ENCODE data around the gene GPR132.
"Not testable (repeated sequence)": the region's sequence is repeated elsewhere in the genome, so short reads cannot be mapped to it uniquely, and the experiment has no call there.

The GPR132 gene

DNA sequence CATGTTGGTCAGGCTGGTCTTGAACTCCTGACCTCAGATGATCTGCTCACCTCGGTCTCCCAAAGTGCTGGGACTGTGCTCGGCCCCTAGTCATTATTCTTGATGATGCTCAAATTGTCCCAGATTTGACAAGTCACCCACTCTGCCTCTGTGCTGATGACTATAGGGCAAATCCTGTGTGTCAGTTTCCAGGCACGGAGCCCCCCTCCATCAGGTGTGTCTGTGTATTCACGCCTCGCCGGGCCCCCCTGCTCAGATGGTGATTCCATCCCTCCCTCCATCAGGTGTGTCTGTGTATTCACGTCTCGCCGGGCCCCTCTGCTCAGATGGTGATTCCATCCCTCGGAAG lies 4.3 kb upstream of the GPR132 start:
- Histone ChIP-seq H3K27me3 (replicated peaks; ENCODE audit: control insufficient read depth, insufficient read depth, low read length, poor library complexity, severe bottlenecking) (no peaks in the 10 kb centered on the region), H3K4me1 (ENCODE audit: control insufficient read depth, insufficient read depth, low read length, poor library complexity, severe bottlenecking) (peaks cover 44% of the 10 kb centered on the region), H3K27ac (ENCODE audit: insufficient read depth, low read length, poor library complexity, severe bottlenecking) (peak overlapping the region; percentile 24), H3K4me3 (ENCODE audit: insufficient read depth, low read depth, low read length, poor library complexity, severe bottlenecking) (no peak overlapping the region), H3K36me3 (ENCODE audit: control insufficient read depth, insufficient read depth, low read length) (no peaks in the 10 kb centered on the region), H3K9me3 (ENCODE audit: control insufficient read depth, low read length) (no peaks in the 10 kb centered on the region)
- DNase-seq, result no peak

DNA sequence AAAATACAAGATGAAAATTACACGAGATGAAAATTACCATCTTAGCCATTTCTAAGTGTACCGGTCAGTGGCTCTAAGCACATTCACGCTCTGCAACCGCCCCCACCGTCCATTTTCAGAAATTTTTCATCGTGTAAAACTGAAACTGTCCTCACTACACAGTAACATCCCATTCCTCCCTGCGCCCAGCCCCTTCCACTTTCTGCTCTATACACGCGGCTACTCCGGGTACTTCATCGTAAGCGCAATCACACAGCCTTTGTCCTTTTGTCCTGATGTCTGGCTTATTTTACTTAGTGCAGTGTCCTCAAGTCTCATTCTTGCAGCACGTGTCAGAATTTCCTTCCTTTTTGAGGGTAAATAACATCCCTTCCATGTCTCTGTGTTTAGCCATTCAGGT lies 3.6 kb upstream of the GPR132 start:
- peaks cover 50% of the 10 kb centered on the region for H3K4me1 ChIP-seq (ENCODE audit: control insufficient read depth, insufficient read depth, low read length, poor library complexity, severe bottlenecking)

DNA sequence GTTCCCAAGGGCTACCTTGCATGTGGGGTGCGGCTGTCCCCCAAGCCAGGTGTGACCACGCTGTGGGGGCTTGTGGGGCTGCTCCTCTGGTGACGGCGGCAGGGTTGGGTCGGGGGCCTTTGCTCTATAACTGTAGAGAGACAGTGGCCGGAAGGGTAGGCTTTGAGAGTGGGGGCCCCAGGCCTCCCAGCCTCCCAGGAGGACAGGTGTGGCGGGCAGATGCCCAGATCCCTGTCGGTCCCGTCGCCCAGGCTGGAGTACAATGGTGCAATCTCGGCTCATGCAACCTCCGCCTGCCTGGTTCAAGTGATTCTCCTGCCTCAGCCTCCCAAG lies 2.7 kb upstream of the GPR132 start:
- Histone ChIP-seq H3K9me3 (ENCODE audit: control insufficient read depth, low read length) (no peaks in the 10 kb centered on the region), H3K27ac (ENCODE audit: insufficient read depth, low read length, poor library complexity, severe bottlenecking) (peak overlapping the region; percentile 100), H3K4me1 (ENCODE audit: control insufficient read depth, insufficient read depth, low read length, poor library complexity, severe bottlenecking) (peaks cover 58% of the 10 kb centered on the region), H3K36me3 (ENCODE audit: control insufficient read depth, insufficient read depth, low read length) (no peaks in the 10 kb centered on the region), H3K27me3 (replicated peaks; ENCODE audit: control insufficient read depth, insufficient read depth, low read length, poor library complexity, severe bottlenecking) (no peaks in the 10 kb centered on the region), H3K4me3 (ENCODE audit: insufficient read depth, low read depth, low read length, poor library complexity, severe bottlenecking) (no peak overlapping the region)
- DNase-seq, result no peak

More for the DNA sequence above, 3.6 kb upstream of the GPR132 start:
- H3K9me3 ChIP-seq (ENCODE audit: control insufficient read depth, low read length), result no peaks in the 10 kb centered on the region
- no peak overlapping the region for H3K27ac ChIP-seq (ENCODE audit: insufficient read depth, low read length, poor library complexity, severe bottlenecking)
- H3K27me3 ChIP-seq (replicated peaks; ENCODE audit: control insufficient read depth, insufficient read depth, low read length, poor library complexity, severe bottlenecking), result no peaks in the 10 kb centered on the region
- no peaks in the 10 kb centered on the region for H3K36me3 ChIP-seq (ENCODE audit: control insufficient read depth, insufficient read depth, low read length)
- H3K4me3 ChIP-seq (ENCODE audit: insufficient read depth, low read depth, low read length, poor library complexity, severe bottlenecking), result no peak overlapping the region
- DNase-seq, result no peak

DNA sequence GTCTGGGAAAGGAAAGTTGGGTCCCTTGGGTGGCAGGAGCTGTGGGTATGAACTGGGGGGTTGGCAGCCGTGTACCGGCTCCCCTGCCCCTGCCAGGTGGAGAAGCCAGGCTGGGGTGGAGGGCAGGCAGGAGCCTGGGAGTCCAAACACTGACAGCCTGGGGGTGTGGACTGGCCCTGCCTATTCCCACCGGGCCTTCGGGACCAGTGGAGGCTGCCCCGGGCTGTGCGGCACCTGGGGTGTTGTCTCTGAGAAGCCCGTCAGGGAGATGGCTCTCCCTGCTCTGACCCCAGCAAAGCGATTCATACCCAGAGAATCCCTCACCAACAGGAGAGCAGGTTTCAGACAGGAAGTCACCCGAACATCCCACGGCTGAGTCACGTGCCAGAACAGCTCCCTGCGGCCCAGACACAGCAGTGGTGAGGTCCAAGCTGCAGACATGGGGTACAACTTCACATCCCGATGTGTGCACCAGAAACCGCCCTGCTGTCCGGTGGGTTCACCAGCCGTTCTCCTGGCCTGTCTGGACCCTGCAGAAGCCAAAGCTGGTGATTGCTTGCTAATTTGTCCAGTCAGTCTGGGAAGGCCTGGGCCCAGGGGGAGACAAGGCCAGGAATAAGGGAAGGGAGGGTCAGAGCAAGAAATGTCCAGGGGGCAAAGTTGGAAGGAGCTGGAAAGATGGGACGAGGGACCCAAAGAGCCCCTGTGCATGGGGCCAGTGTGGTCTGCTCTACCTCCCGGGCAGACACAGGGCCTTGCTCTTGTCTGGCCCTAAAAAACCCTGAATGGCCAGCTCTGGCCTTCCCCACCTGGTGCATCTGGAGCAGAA lies 2.1 kb upstream of the GPR132 start:
- Histone ChIP-seq H3K27me3 (replicated peaks; ENCODE audit: control insufficient read depth, insufficient read depth, low read length, poor library complexity, severe bottlenecking) (no peaks in the 10 kb centered on the region), H3K4me3 (ENCODE audit: insufficient read depth, low read depth, low read length, poor library complexity, severe bottlenecking) (peak overlapping the region; percentile 16), H3K9me3 (ENCODE audit: control insufficient read depth, low read length) (no peaks in the 10 kb centered on the region), H3K36me3 (ENCODE audit: control insufficient read depth, insufficient read depth, low read length) (no peaks in the 10 kb centered on the region), H3K4me1 (ENCODE audit: control insufficient read depth, insufficient read depth, low read length, poor library complexity, severe bottlenecking) (peaks cover 63% of the 10 kb centered on the region), H3K27ac (ENCODE audit: insufficient read depth, low read length, poor library complexity, severe bottlenecking) (peak overlapping the region; percentile 100)
- peak; percentile 48 to 56 (median 55) for DNase-seq

DNA sequence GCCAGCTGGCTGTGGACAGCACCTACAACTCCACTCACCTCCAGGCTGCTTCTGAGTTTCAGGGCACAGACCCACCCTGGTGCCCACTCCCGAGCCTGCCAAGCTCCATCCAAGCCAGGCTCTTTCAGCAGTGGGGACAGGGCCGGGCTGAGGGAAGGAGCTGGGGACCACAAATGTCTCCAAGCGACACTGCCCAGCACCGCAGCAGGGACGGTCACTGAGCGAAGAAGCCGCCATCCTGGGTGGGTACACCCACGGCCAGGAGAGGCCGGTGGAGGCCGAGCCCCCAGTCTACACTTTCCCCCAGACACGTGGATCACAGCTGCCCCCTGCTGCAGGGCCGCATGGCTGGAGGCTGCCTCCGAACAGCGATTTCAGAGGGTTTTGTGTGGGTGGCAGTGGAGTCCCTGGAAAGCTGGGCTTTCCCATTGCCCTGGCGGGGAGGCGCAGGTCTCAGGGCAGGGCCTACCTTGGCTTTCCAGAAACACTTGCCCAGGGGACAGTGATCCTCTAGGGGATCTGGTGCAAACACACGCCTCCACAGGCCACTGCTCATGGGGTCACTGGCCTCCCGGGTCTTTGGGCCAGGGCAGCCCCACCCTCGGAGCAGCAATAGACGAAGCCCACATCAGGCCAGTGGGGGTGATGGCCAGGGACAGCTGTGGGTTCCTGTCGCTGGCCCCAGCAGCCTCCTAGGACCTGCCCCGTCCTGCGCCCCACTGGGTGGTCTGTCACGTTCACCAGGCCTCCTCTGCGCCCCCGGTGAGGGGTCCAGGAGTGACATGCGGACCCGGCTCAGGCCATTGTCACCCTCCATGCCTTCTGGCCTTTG lies 1.2 kb upstream of the GPR132 start:
- Histone ChIP-seq H3K27me3 (replicated peaks; ENCODE audit: control insufficient read depth, insufficient read depth, low read length, poor library complexity, severe bottlenecking) (no peaks in the 10 kb centered on the region), H3K36me3 (ENCODE audit: control insufficient read depth, insufficient read depth, low read length) (no peaks in the 10 kb centered on the region), H3K4me3 (ENCODE audit: insufficient read depth, low read depth, low read length, poor library complexity, severe bottlenecking) (peak overlapping the region; percentile 89), H3K4me1 (ENCODE audit: control insufficient read depth, insufficient read depth, low read length, poor library complexity, severe bottlenecking) (peaks cover 72% of the 10 kb centered on the region), H3K9me3 (ENCODE audit: control insufficient read depth, low read length) (no peaks in the 10 kb centered on the region), H3K27ac (ENCODE audit: insufficient read depth, low read length, poor library complexity, severe bottlenecking) (peak overlapping the region; percentile 100)
- DNase-seq, result no peak

DNA sequence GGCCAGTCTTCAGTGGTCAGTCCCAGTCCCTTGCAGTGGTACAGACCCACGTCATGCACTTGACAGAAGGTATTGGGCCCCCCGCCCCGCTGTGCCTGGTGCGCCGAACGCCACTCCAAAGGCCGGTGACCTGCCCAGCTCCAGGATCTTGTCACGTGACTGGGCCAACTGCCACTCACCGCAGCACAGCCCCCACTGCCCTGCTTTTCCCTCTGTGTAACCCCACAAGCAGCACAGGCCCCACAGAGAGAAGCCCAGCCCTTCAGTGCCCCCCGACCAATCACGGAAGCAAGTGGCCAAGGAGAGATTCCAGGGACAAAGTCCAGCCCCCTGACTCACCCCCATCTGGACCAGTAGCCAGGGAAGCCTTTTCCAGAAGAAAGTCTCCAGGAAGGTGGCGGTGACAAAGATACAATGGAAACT lies 498 bp downstream of the GPR132 start:
- peak overlapping the region; percentile 100 for H3K27ac ChIP-seq (ENCODE audit: insufficient read depth, low read length, poor library complexity, severe bottlenecking)
- peaks cover 80% of the 10 kb centered on the region for H3K4me1 ChIP-seq (ENCODE audit: control insufficient read depth, insufficient read depth, low read length, poor library complexity, severe bottlenecking)
- H3K36me3 ChIP-seq (ENCODE audit: control insufficient read depth, insufficient read depth, low read length), result no peaks in the 10 kb centered on the region
- no peaks in the 10 kb centered on the region for H3K9me3 ChIP-seq (ENCODE audit: control insufficient read depth, low read length)
- no peaks in the 10 kb centered on the region for H3K27me3 ChIP-seq (replicated peaks; ENCODE audit: control insufficient read depth, insufficient read depth, low read length, poor library complexity, severe bottlenecking)
- peak in 2 of 3 donors; percentile 25 to 34 for DNase-seq
- peak overlapping the region; percentile 89 for H3K4me3 ChIP-seq (ENCODE audit: insufficient read depth, low read depth, low read length, poor library complexity, severe bottlenecking)

DNA sequence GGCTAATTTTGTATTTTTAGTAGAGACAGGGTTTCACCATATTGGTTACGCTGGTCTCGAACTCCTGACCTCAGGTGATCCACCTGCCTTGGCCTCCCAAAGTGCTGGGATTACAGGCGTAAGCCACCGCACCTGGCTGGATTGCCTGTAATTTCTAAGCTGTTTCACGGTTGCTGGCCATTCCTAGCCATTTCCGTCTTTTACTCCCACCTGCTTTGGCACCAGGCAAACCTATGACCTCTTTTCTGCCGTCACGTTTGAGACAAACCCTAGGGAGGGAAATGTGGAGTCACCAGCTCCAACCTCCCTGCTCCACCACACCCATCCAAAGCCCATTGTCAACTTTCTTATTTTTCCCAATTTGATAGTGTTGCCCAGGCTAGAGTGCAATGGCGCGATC lies 1.2 kb downstream of the GPR132 start:
- Histone ChIP-seq H3K27ac (ENCODE audit: insufficient read depth, low read length, poor library complexity, severe bottlenecking) (peak overlapping the region; percentile 100), H3K9me3 (ENCODE audit: control insufficient read depth, low read length) (no peaks in the 10 kb centered on the region), H3K36me3 (ENCODE audit: control insufficient read depth, insufficient read depth, low read length) (no peaks in the 10 kb centered on the region), H3K4me1 (ENCODE audit: control insufficient read depth, insufficient read depth, low read length, poor library complexity, severe bottlenecking) (peaks cover 84% of the 10 kb centered on the region), H3K27me3 (replicated peaks; ENCODE audit: control insufficient read depth, insufficient read depth, low read length, poor library complexity, severe bottlenecking) (no peaks in the 10 kb centered on the region), H3K4me3 (ENCODE audit: insufficient read depth, low read depth, low read length, poor library complexity, severe bottlenecking) (peak overlapping the region; percentile 89)
- no peak for DNase-seq

DNA sequence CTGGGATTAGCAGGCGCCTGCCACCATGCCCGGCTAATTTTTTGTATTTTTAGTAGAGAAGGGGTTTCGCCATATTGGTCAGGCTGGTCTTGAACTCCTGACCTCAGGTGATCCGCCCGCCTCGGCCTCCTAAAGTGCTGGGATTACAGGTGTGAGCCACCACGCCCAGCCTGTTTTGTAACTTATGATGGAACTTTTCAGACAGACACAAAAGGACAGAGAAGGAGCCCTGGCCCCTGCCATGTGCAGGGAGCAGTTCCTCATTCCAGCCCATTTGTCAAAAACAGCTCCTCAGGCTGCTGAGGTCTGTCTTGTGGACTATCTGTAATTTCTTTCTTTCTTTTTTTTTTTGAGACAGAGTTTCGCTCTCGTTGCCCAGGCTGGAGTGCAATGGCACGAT lies 1.7 kb downstream of the GPR132 start:
- Histone ChIP-seq H3K4me1 (ENCODE audit: control insufficient read depth, insufficient read depth, low read length, poor library complexity, severe bottlenecking) (peaks cover 86% of the 10 kb centered on the region), H3K27ac (ENCODE audit: insufficient read depth, low read length, poor library complexity, severe bottlenecking) (peak overlapping the region; percentile 100)
- DNase-seq; H3K36me3 ChIP-seq (ENCODE audit: control insufficient read depth, insufficient read depth, low read length); H3K4me3 ChIP-seq (ENCODE audit: insufficient read depth, low read depth, low read length, poor library complexity, severe bottlenecking); H3K9me3 ChIP-seq (ENCODE audit: control insufficient read depth, low read length); H3K27me3 ChIP-seq (replicated peaks; ENCODE audit: control insufficient read depth, insufficient read depth, low read length, poor library complexity, severe bottlenecking): not testable (repeated sequence)

DNA sequence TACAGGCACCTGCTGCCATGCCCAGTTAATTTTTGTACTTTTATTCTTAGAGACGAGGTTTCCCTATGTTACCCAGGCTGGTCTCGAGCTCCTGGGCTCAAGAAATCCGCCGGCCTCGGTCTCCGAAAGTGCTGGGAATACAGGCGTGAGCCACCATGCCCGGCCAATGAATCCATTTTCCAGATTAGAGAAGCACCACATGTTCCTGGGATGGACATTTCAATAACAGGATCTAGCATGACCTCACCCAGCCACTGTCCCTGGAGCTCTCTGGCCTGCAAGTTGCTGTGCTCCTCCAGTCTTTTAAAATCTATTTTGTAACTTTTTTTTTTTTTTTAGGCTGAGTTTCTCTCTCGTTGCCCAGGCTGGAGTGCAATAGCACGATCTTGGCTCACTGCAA lies 2.2 kb downstream of the GPR132 start:
- peak overlapping the region; percentile 100 for H3K27ac ChIP-seq (ENCODE audit: insufficient read depth, low read length, poor library complexity, severe bottlenecking)
- H3K4me3 ChIP-seq (ENCODE audit: insufficient read depth, low read depth, low read length, poor library complexity, severe bottlenecking), result peak overlapping the region; percentile 57
- H3K9me3 ChIP-seq (ENCODE audit: control insufficient read depth, low read length), result no peaks in the 10 kb centered on the region
- no peaks in the 10 kb centered on the region for H3K27me3 ChIP-seq (replicated peaks; ENCODE audit: control insufficient read depth, insufficient read depth, low read length, poor library complexity, severe bottlenecking)
- no peaks in the 10 kb centered on the region for H3K36me3 ChIP-seq (ENCODE audit: control insufficient read depth, insufficient read depth, low read length)
- H3K4me1 ChIP-seq (ENCODE audit: control insufficient read depth, insufficient read depth, low read length, poor library complexity, severe bottlenecking), result peaks cover 89% of the 10 kb centered on the region
- DNase-seq, result no peak

DNA sequence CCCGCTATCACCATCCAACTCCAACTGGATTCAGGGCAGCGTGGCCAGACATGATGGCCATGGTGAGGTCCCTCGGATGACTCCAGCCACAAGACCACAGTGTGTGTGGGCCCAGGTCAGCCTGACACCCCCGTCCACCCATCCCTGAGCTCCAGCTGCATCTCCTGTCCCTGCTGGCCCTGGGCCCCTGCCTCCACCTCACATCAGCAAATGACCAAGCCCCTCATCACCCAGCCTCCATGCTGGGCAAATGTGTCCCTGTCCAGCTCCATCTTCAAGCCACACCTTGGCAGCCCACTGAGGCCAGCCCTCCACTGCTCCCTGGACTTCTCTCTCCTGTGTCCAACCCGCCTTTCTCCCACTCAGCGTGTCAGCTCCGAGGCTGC lies 3.2 kb downstream of the GPR132 start:
- DNase-seq, result no peak
- no peaks in the 10 kb centered on the region for H3K9me3 ChIP-seq (ENCODE audit: control insufficient read depth, low read length)
- peak overlapping the region; percentile 57 for H3K4me3 ChIP-seq (ENCODE audit: insufficient read depth, low read depth, low read length, poor library complexity, severe bottlenecking)
- no peaks in the 10 kb centered on the region for H3K27me3 ChIP-seq (replicated peaks; ENCODE audit: control insufficient read depth, insufficient read depth, low read length, poor library complexity, severe bottlenecking)
- H3K27ac ChIP-seq (ENCODE audit: insufficient read depth, low read length, poor library complexity, severe bottlenecking), result peak overlapping the region; percentile 100
- peaks cover 4% of the 10 kb centered on the region for H3K36me3 ChIP-seq (ENCODE audit: control insufficient read depth, insufficient read depth, low read length)
- peaks cover 80% of the 10 kb centered on the region for H3K4me1 ChIP-seq (ENCODE audit: control insufficient read depth, insufficient read depth, low read length, poor library complexity, severe bottlenecking)

Measured in effector memory CD4-positive, alpha-beta T cell (primary cell).